ENCODE data around the gene THRB.

DNA sequence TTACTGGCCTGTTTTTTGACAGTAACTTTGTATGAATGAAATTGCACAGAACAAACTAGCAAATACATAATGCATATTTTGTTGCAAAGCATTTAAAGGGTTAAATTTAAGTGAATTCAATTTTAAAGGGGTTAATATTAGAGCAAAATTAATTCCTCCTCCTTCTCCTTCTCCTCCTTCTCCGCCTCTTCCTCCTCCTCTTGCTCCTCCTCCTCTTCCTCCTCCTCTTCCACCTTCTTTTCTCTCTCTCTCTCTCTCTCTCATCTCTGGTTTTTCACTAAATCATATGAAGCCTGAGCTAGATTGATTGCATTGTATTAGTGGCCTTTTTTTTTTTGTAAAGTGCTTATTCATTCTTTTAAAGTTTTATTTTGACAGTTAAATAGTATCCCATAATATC, 154.5 kb downstream of the THRB start:
- TF ChIP-seq, protein P1, sequence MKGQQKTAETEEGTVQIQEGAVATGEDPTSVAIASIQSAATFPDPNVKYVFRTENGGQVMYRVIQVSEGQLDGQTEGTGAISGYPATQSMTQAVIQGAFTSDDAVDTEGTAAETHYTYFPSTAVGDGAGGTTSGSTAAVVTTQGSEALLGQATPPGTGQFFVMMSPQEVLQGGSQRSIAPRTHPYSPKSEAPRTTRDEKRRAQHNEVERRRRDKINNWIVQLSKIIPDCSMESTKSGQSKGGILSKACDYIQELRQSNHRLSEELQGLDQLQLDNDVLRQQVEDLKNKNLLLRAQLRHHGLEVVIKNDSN (IDR thresholded peaks at IDR 0.05; ENCODE audit: borderline replicate concordance, low read depth), result no peak
- no peak for TF ChIP-seq RFX5 (IDR thresholded peaks at IDR 0.05; ENCODE audit: low read length)
- TF ChIP-seq POLR2AphosphoS5 (IDR thresholded peaks at IDR 0.05; ENCODE audit: low read depth, low read length), result no peak
- TF ChIP-seq RAD21 (IDR thresholded peaks at IDR 0.05; ENCODE audit: low read length), result no peak
- TF ChIP-seq CTCF (IDR thresholded peaks at IDR 0.05), result no peak
